ENCODE measurements around the gene ADAMTS3.

ADAMTS3 gene

DNA sequence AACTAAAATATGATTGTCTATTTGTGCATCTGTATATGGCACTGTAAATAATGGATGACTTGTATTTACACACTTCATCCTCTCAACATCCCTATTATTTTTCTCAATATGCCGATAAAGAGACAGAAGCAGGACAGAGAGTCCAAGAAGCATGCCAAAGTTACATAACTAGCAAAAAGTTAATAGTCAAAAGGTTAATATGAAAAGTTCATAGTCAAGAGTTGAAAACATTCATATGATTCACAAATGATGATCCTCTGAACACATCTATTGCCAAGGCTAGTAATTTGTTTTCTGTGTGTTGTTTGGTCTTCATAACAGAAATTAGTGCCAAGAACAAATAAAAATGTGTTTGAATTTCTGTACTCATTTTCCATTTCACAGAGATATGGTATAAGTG is 231.0 kb downstream of the ADAMTS3 start:
- Histone ChIP-seq H3K4me2 (ENCODE audit: low read length, poor library complexity, severe bottlenecking) (no peak overlapping the region), H3K18ac (ENCODE audit: low read depth in 1 of 2, low read length in 2 of 2) (no peak overlapping the region), H3K23ac (ENCODE audit: low read length in 2 of 2) (no peak overlapping the region), H3K79me1 (replicated peaks; ENCODE audit: low read length, poor library complexity, severe bottlenecking) (no peaks in the 10 kb centered on the region), H3K4me3 (ENCODE audit: insufficient read depth in 1 of 2, low read depth in 1 of 2, low read length in 2 of 2) (no peak overlapping the region), H3K4me1 (ENCODE audit: control insufficient read depth, insufficient read depth, low read depth, low read length) (no peaks in the 10 kb centered on the region), H3K4ac (ENCODE audit: low read depth in 1 of 2, low read length in 2 of 2) (no peak overlapping the region), H4K91ac (ENCODE audit: low read length) (no peak overlapping the region), H3K9me3 (ENCODE audit: control insufficient read depth, low read length) (no peaks in the 10 kb centered on the region), H2BK12ac (ENCODE audit: low read length in 2 of 2) (no peak overlapping the region), H2BK120ac (ENCODE audit: low read depth, low read length) (no peak overlapping the region), H2BK15ac (ENCODE audit: low read depth, poor library complexity, severe bottlenecking) (no peak overlapping the region), H3K27me3 (ENCODE audit: control insufficient read depth in 1 of 2, insufficient read depth in 1 of 2, low read length in 2 of 2) (no peaks in the 10 kb centered on the region), H4K8ac (ENCODE audit: low read length) (no peak overlapping the region), H3K14ac (ENCODE audit: low read length in 2 of 2) (no peak overlapping the region), H2BK5ac (ENCODE audit: low read depth, low read length, poor library complexity, severe bottlenecking) (no peak overlapping the region), H3K36me3 (ENCODE audit: control insufficient read depth in 1 of 2, insufficient read depth in 2 of 2, low read depth in 1 of 2, low read length in 2 of 2) (no peaks in the 10 kb centered on the region), H3K9ac (ENCODE audit: low read length) (no peak overlapping the region), H2AK5ac (ENCODE audit: low read length, severe bottlenecking) (no peak overlapping the region), H2AFZ (ENCODE audit: low read depth, low read length) (no peak overlapping the region), H3K27ac (ENCODE audit: low read length, poor library complexity, severe bottlenecking) (no peak overlapping the region)
- WGBS: no CpG with 5 or more reads among the region's 1 CpG
- DNase-seq: no peak

DNA sequence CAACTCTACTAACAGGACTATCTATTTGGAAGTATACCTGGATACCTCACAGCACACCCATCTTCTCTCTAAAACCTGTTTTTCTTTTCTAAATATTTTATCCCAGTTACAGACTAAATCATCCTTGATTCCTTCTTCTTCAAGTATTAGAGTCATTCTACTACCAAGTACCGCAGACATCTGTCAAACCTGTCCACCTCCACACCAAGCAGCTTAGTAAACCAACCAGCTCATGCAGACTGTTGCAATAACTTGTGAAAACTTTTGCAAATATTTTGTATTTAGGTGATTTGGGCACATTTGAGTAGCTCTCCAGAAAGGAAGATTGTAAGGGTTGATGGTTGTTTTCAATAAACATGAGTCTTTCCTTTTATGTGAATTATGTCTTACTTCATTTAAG is 238.6 kb downstream of the ADAMTS3 start:
- Histone ChIP-seq H3K9me3 (ENCODE audit: control insufficient read depth, low read length) (no peaks in the 10 kb centered on the region), H2AK5ac (ENCODE audit: low read length, severe bottlenecking) (no peak overlapping the region), H3K27ac (ENCODE audit: low read length, poor library complexity, severe bottlenecking) (no peak overlapping the region), H3K36me3 (ENCODE audit: control insufficient read depth in 1 of 2, insufficient read depth in 2 of 2, low read depth in 1 of 2, low read length in 2 of 2) (no peaks in the 10 kb centered on the region), H2BK5ac (ENCODE audit: low read depth, low read length, poor library complexity, severe bottlenecking) (no peak overlapping the region), H3K4me3 (ENCODE audit: insufficient read depth in 1 of 2, low read depth in 1 of 2, low read length in 2 of 2) (no peak overlapping the region), H2BK12ac (ENCODE audit: low read length in 2 of 2) (no peak overlapping the region), H3K9ac (ENCODE audit: low read length) (no peak overlapping the region), H2BK15ac (ENCODE audit: low read depth, poor library complexity, severe bottlenecking) (no peak overlapping the region), H2AFZ (ENCODE audit: low read depth, low read length) (no peak overlapping the region), H3K4me2 (ENCODE audit: low read length, poor library complexity, severe bottlenecking) (no peak overlapping the region), H2BK120ac (ENCODE audit: low read depth, low read length) (no peak overlapping the region), H3K14ac (ENCODE audit: low read length in 2 of 2) (no peak overlapping the region), H3K79me1 (replicated peaks; ENCODE audit: low read length, poor library complexity, severe bottlenecking) (no peaks in the 10 kb centered on the region), H3K4ac (ENCODE audit: low read depth in 1 of 2, low read length in 2 of 2) (no peak overlapping the region), H3K23ac (ENCODE audit: low read length in 2 of 2) (no peak overlapping the region), H3K18ac (ENCODE audit: low read depth in 1 of 2, low read length in 2 of 2) (no peak overlapping the region), H4K8ac (ENCODE audit: low read length) (no peak overlapping the region), H3K27me3 (ENCODE audit: control insufficient read depth in 1 of 2, insufficient read depth in 1 of 2, low read length in 2 of 2) (no peaks in the 10 kb centered on the region), H4K91ac (ENCODE audit: low read length) (no peak overlapping the region), H3K4me1 (ENCODE audit: control insufficient read depth, insufficient read depth, low read depth, low read length) (no peaks in the 10 kb centered on the region)
- no peak for DNase-seq
- WGBS: 93% methylated on average over 1 of the region's 1 CpG

DNA sequence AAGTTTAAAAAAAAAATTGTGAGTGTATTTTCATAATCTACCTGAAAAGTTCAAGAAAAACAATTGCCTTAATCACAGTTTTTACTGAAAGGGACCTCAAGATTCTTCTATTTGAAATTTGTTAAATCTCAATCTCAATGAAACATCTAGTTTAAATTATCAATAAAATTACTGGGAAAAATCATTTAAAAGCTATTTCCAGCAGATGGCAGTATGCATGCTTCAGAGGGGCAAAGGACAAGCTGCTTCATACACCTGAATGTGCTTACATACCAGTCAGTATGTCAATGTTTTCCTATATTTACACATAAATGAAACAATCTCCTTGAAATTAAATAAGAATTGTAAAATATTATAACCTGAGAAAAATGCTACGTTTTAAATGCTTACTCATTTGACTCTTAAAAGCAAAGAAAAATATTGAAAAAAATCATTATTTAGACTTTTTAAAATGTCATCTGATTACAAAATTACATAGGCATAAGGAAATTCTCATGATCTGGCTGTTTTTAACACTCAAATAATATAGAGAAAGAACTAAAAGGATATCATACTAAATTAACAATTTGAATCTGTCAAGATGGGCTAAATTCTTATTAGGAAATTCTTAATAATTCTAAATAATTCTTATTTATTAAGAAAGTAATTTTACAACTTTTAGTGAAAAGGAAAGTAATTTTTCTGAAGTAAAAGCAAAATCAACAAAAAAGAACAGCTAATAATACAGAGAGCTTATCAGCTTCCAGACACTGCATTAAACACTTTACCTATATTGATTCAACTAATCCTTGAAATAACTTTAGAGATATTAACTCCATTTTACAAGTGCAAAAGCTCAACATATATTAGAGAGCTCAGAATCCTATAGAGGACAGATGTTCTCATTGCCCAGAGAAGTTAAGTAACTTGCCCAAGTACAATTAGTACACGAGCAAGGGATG is 242.1 kb downstream of the ADAMTS3 start:
- 100% methylated on average over 1 of the region's 2 CpGs for WGBS
- Histone ChIP-seq H3K9me3 (ENCODE audit: control insufficient read depth, low read length) (no peaks in the 10 kb centered on the region), H2BK15ac (ENCODE audit: low read depth, poor library complexity, severe bottlenecking) (no peak overlapping the region), H4K8ac (ENCODE audit: low read length) (no peak overlapping the region), H3K27me3 (ENCODE audit: control insufficient read depth in 1 of 2, insufficient read depth in 1 of 2, low read length in 2 of 2) (no peaks in the 10 kb centered on the region), H3K4ac (ENCODE audit: low read depth in 1 of 2, low read length in 2 of 2) (no peak overlapping the region), H2BK120ac (ENCODE audit: low read depth, low read length) (no peak overlapping the region), H2BK12ac (ENCODE audit: low read length in 2 of 2) (no peak overlapping the region), H2AK5ac (ENCODE audit: low read length, severe bottlenecking) (no peak overlapping the region), H4K91ac (ENCODE audit: low read length) (no peak overlapping the region), H3K27ac (ENCODE audit: low read length, poor library complexity, severe bottlenecking) (no peak overlapping the region), H2AFZ (ENCODE audit: low read depth, low read length) (no peak overlapping the region), H3K18ac (ENCODE audit: low read depth in 1 of 2, low read length in 2 of 2) (no peak overlapping the region), H3K23ac (ENCODE audit: low read length in 2 of 2) (no peak overlapping the region), H3K4me3 (ENCODE audit: insufficient read depth in 1 of 2, low read depth in 1 of 2, low read length in 2 of 2) (no peak overlapping the region), H2BK5ac (ENCODE audit: low read depth, low read length, poor library complexity, severe bottlenecking) (no peak overlapping the region), H3K4me1 (ENCODE audit: control insufficient read depth, insufficient read depth, low read depth, low read length) (peaks cover 2% of the 10 kb centered on the region), H3K14ac (ENCODE audit: low read length in 2 of 2) (no peak overlapping the region), H3K9ac (ENCODE audit: low read length) (no peak overlapping the region), H3K79me1 (replicated peaks; ENCODE audit: low read length, poor library complexity, severe bottlenecking) (no peaks in the 10 kb centered on the region), H3K4me2 (ENCODE audit: low read length, poor library complexity, severe bottlenecking) (no peak overlapping the region), H3K36me3 (ENCODE audit: control insufficient read depth in 1 of 2, insufficient read depth in 2 of 2, low read depth in 1 of 2, low read length in 2 of 2) (no peaks in the 10 kb centered on the region)
- peak; percentile 32 for DNase-seq

DNA sequence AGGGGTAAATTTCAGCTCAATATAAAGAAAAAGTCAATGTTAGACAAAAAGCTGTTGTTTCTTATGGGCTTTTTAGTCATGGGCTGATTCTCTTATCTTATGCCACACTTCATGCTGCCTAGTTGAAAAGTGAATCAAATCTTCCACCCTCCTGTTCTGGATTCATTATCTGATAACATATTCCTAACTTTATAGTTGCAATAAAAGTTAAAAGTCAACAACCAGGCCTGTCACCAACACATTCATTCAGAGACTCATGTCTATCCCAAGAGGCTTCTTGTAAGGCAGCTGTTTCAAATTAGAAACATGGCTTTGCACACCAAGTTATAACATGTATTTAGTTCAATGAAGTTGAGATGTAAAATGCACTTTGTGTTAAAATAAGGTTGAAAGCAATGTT is 243.8 kb downstream of the ADAMTS3 start:
- H3K4me3 ChIP-seq (ENCODE audit: insufficient read depth in 1 of 2, low read depth in 1 of 2, low read length in 2 of 2): no peak overlapping the region
- H2AFZ ChIP-seq (ENCODE audit: low read depth, low read length): no peak overlapping the region
- no peak overlapping the region for H3K4ac ChIP-seq (ENCODE audit: low read depth in 1 of 2, low read length in 2 of 2)
- no peak overlapping the region for H2BK5ac ChIP-seq (ENCODE audit: low read depth, low read length, poor library complexity, severe bottlenecking)
- peaks cover 2% of the 10 kb centered on the region for H3K4me1 ChIP-seq (ENCODE audit: control insufficient read depth, insufficient read depth, low read depth, low read length)
- H3K4me2 ChIP-seq (ENCODE audit: low read length, poor library complexity, severe bottlenecking): no peak overlapping the region
- peak overlapping the region; percentile 19 for H3K9ac ChIP-seq (ENCODE audit: low read length)
- no peak overlapping the region for H3K23ac ChIP-seq (ENCODE audit: low read length in 2 of 2)
- no peak overlapping the region for H3K27ac ChIP-seq (ENCODE audit: low read length, poor library complexity, severe bottlenecking)
- no peak for DNase-seq
- no peaks in the 10 kb centered on the region for H3K36me3 ChIP-seq (ENCODE audit: control insufficient read depth in 1 of 2, insufficient read depth in 2 of 2, low read depth in 1 of 2, low read length in 2 of 2)
- H3K14ac ChIP-seq (ENCODE audit: low read length in 2 of 2): no peak overlapping the region
- H3K79me1 ChIP-seq (replicated peaks; ENCODE audit: low read length, poor library complexity, severe bottlenecking): no peaks in the 10 kb centered on the region
- no peaks in the 10 kb centered on the region for H3K27me3 ChIP-seq (ENCODE audit: control insufficient read depth in 1 of 2, insufficient read depth in 1 of 2, low read length in 2 of 2)
- no peaks in the 10 kb centered on the region for H3K9me3 ChIP-seq (ENCODE audit: control insufficient read depth, low read length)
- no peak overlapping the region for H4K8ac ChIP-seq (ENCODE audit: low read length)
- H2BK120ac ChIP-seq (ENCODE audit: low read depth, low read length): no peak overlapping the region
- H2BK15ac ChIP-seq (ENCODE audit: low read depth, poor library complexity, severe bottlenecking): no peak overlapping the region
- no peak overlapping the region for H2BK12ac ChIP-seq (ENCODE audit: low read length in 2 of 2)
- H2AK5ac ChIP-seq (ENCODE audit: low read length, severe bottlenecking): no peak overlapping the region
- no peak overlapping the region for H4K91ac ChIP-seq (ENCODE audit: low read length)
- no peak overlapping the region for H3K18ac ChIP-seq (ENCODE audit: low read depth in 1 of 2, low read length in 2 of 2)
